ENCODE measurements around the gene GPR141. TPM values are rescaled to one million over a fixed set of nuclear protein-coding genes. Genes with fewer than 3 reads are reported as not detected.

GPR141 gene
- total and polyA plus RNA-seq, 9 of the 15 experiments (the other 6 are each of a cell fraction or from before 2014, with no cell fraction given): not detected

GRCh38 chr7:37707754-37708485, 24.4 kb downstream of the GPR141 start:
- TF ChIP-seq CEBPG (CRISPR knock-in tag; IDR thresholded peaks at IDR 0.05): no peak
- TF ChIP-seq CEBPG (tag; conservative IDR thresholded peaks at IDR 0.05 in 1 of 2, IDR thresholded peaks at IDR 0.05 in 1 of 2): no peak
- no peak for TF ChIP-seq CREB1 (IDR thresholded peaks at IDR 0.05)
- TF ChIP-seq CREB1 (CRISPR knock-in tag; IDR thresholded peaks at IDR 0.05): no peak
- TF ChIP-seq ZNF239 (CRISPR knock-in tag; IDR thresholded peaks at IDR 0.05): no peak
- no peak for TF ChIP-seq XRCC5 (IDR thresholded peaks at IDR 0.05; ENCODE audit: low read depth, low read length)
- no peak for TF ChIP-seq ZNF174 (CRISPR knock-in tag; IDR thresholded peaks at IDR 0.05)
- no peak for TF ChIP-seq SMAD2 (IDR thresholded peaks at IDR 0.05; ENCODE audit: low read depth, low read length)
- TF ChIP-seq NFE2L1 (tag; IDR thresholded peaks at IDR 0.05; ENCODE audit: borderline replicate concordance, low read depth): no peak
- no peak for TF ChIP-seq ZNF12 (CRISPR knock-in tag; IDR thresholded peaks at IDR 0.05)
- TF ChIP-seq ZNF134 (CRISPR knock-in tag; conservative IDR thresholded peaks at IDR 0.05): no peak
- no peak for TF ChIP-seq ZC3H4 (CRISPR knock-in tag; IDR thresholded peaks at IDR 0.05; ENCODE audit: borderline replicate concordance)
- TF ChIP-seq LEF1 (IDR thresholded peaks at IDR 0.05): no peak
- no peak for TF ChIP-seq ZBTB34 (CRISPR knock-in tag; IDR thresholded peaks at IDR 0.05)
- no peak for TF ChIP-seq TRIM25 (IDR thresholded peaks at IDR 0.05; ENCODE audit: borderline replicate concordance)
- no peak for TF ChIP-seq NFE2 (IDR thresholded peaks at IDR 0.05; ENCODE audit: low read depth)
- DNase-seq (ENCODE audit: extremely low read depth in 1 of 4, low spot score in 3 of 4): no peak
- Histone ChIP-seq H3K36me3 (ENCODE audit: control insufficient read depth, insufficient read depth, low read length) (no peaks in the 10 kb centered on the region), H3K4me3 (no peak overlapping the region), H3K9ac (ENCODE audit: insufficient read depth in 1 of 2, low read depth in 2 of 2, low read length in 2 of 2) (no peak overlapping the region), H4K20me1 (replicated peaks; ENCODE audit: control insufficient read depth, insufficient read depth, low read length) (no peaks in the 10 kb centered on the region), H3K27me3 (ENCODE audit: control insufficient read depth in 2 of 2, insufficient read depth in 2 of 2, low read length in 2 of 2) (no peaks in the 10 kb centered on the region), H3K27ac (ENCODE audit: extremely low read depth, low read depth, low read length) (no peak overlapping the region), H3K4me2 (ENCODE audit: insufficient read depth, low read length) (no peak overlapping the region), H2AFZ (ENCODE audit: low read depth, low read length) (no peak overlapping the region), H3K4me1 (replicated peaks in 1 of 2; ENCODE audit: control insufficient read depth in 2 of 2, insufficient read depth in 2 of 2, low read length in 2 of 2) (no peaks in the 10 kb centered on the region; a peak in 1 of 5 replicates), H3K9me3 (replicated peaks; ENCODE audit: control insufficient read depth, insufficient read depth, low read depth, low read length) (no peaks in the 10 kb centered on the region), H3K9me1 (ENCODE audit: control insufficient read depth, insufficient read depth, low read length) (no peaks in the 10 kb centered on the region), H3K79me2 (ENCODE audit: control insufficient read depth, insufficient read depth, low read length) (no peaks in the 10 kb centered on the region)
- in situ Hi-C loops (cut with MboI): no loop called here
- intact Hi-C loops (cut with micrococcal nuclease): no loop called here
- ATAC-seq: no peak
- FAIRE-seq: no peak
- CTCF ChIA-PET (ENCODE audit: low intra/inter-chr PET ratio): interaction anchor here (0.6 kb wide), 1 partner anchor 675 kb away, joined by 3 read pairs; no protein-coding TSS in a partner anchor
- POLR2A ChIA-PET: interaction anchor here (1.5 kb wide), 1 partner anchor 25 kb away, joined by 5 read pairs; the partner anchor contains the start of gene GPR141
- WGBS (ENCODE audit: insufficient coverage, low coverage, missing lambda C conversion rate): 2% methylated on average over 3 of the region's 4 CpGs
- no TSS peak for BruUV-seq (replicated peaks)

Data from K562 (cell line).